GM12878 (cell line): ENCODE measurements around the gene RPL10A. TPM values are rescaled to one million over a fixed set of nuclear protein-coding genes. Genes with fewer than 3 reads are reported as not detected.

Experiments
- ATAC-seq: fragments of 200-7000 bp; cut with Tn5 transposase; 3 replicates; pipeline ENCODE4 v1.9.1; 2020; ENCODE audit warnings: mild to moderate bottlenecking, moderate library complexity
- BruUV-seq: library from RNA; stranded (reverse); fragments of 400-500 nt; replicated peaks from 2 replicates; lab custom pipeline; 2021; lab: Mats Ljungman, UMichigan
- CTCF ChIA-PET: fragments of 300-600 bp; sonication (Branson Sonifier 250); formaldehyde crosslinking; extraction: SDS; loops from one replicate; lab custom pipeline; 2021; ENCODE audit warnings: inconsistent platforms; lab: Yijun Ruan, JAX
- POLR2A ChIA-PET: fragments of 350-600 bp; formaldehyde crosslinking; extraction: SDS; loops from one replicate; lab custom pipeline; 2021; ENCODE audit warnings: inconsistent platforms; lab: Charles Lee
- RAD21 ChIA-PET: fragments of 300-600 bp; sonication (Branson Sonifier 250); formaldehyde crosslinking; loops from one replicate; lab custom pipeline; 2023; ENCODE audit warnings: antibody characterized with exemption; ENCODE audit not compliant: unreplicated experiment; lab: Charles Lee
- SMC1A ChIA-PET: fragments of 300-600 bp; sonication (Branson Sonifier 250); formaldehyde crosslinking; loops from one replicate; lab custom pipeline; 2023; ENCODE audit not compliant: unreplicated experiment, uncharacterized antibody; lab: Charles Lee
- DNase-seq: peaks from one replicate; pipeline ENCODE4 v3.0.0-alpha.2; 2011; ENCODE audit warnings: low read depth, low spot score
- FAIRE-seq: peaks from 3 replicates; lab custom pipeline; 2011; peaks lifted over from hg19 to GRCh38; lab: Jason Lieb, UNC
- H2AFZ ChIP-seq: 2 replicates; pipeline ENCODE4 v1.6.0; 2011; ENCODE audit warnings: low read depth, low read length, control low read depth; ENCODE audit not compliant: control insufficient read depth
- H3K27ac ChIP-seq: 2 replicates; pipeline ENCODE4 v1.5.1; 2011; ENCODE audit warnings: control low read depth; ENCODE audit not compliant: control insufficient read depth, insufficient read depth
- H3K27me3 ChIP-seq, 2 experiments: replicated peaks in 1 of 2; 2 replicates each; pipeline versions ENCODE4 v1.6.0 to v1.6.1; 2011; ENCODE audit warnings: low read length in 1 of 2; ENCODE audit not compliant: control insufficient read depth in 2 of 2, insufficient read depth in 2 of 2
- H3K36me3 ChIP-seq, 2 experiments: 2 replicates each; pipeline ENCODE4 v1.5.1; 2011; ENCODE audit warnings: low read length in 1 of 2; ENCODE audit not compliant: control insufficient read depth in 2 of 2, insufficient read depth in 2 of 2
- H3K4me1 ChIP-seq: 2 replicates; pipeline ENCODE4 v1.6.1; 2011; ENCODE audit warnings: mild to moderate bottlenecking, low read length, moderate library complexity, mixed read lengths; ENCODE audit not compliant: control insufficient read depth, insufficient read depth
- H3K4me2 ChIP-seq: 2 replicates; pipeline ENCODE4 v1.6.0; 2011; ENCODE audit warnings: control low read depth; ENCODE audit not compliant: control insufficient read depth, insufficient read depth
- H3K4me3 ChIP-seq: fragments of 200-600 bp; sonication (generic); 2 replicates; pipeline ENCODE4 v1.5.1; 2016
- H3K79me2 ChIP-seq: 2 replicates; pipeline ENCODE4 v1.6.0; 2011; ENCODE audit warnings: low read length; ENCODE audit not compliant: control insufficient read depth, insufficient read depth
- H3K9ac ChIP-seq: 2 replicates; pipeline ENCODE4 v1.8.0; 2011; ENCODE audit warnings: low read length, control low read depth, mixed read lengths; ENCODE audit not compliant: control insufficient read depth, insufficient read depth
- H3K9me3 ChIP-seq: replicated peaks from 3 replicates; pipeline ENCODE4 v1.5.1; 2011; ENCODE audit warnings: mild to moderate bottlenecking, low read length; ENCODE audit not compliant: control insufficient read depth, insufficient read depth
- H4K20me1 ChIP-seq: 2 replicates; pipeline ENCODE4 v1.6.0; 2011; ENCODE audit not compliant: control insufficient read depth, insufficient read depth
- ATF2 ChIP-seq: IDR thresholded peaks from 2 replicates; pipeline ENCODE4 v1.6.1; 2012; ENCODE audit warnings: low read length, inconsistent platforms
- BMI1 ChIP-seq: fragments of 450-650 bp; IDR thresholded peaks from 2 replicates; pipeline ENCODE4 v1.6.1; 2016; ENCODE audit warnings: mild to moderate bottlenecking, moderate library complexity, borderline replicate concordance
- CREB1 ChIP-seq: IDR thresholded peaks from 2 replicates; pipeline ENCODE4 v1.6.1; 2012; ENCODE audit warnings: low read depth, mild to moderate bottlenecking, inconsistent platforms
- DPF2 ChIP-seq: fragments of 450-650 bp; IDR thresholded peaks from 2 replicates; pipeline ENCODE4 v1.6.1; 2017; ENCODE audit warnings: mild to moderate bottlenecking
- EGR1 ChIP-seq, 2 experiments: IDR thresholded peaks; 1 replicate in 1 of 2; 2 replicates in 1 of 2; pipeline ENCODE4 v1.6.1; 2011 to 2012; ENCODE audit warnings: low read depth in 2 of 2, low read length in 2 of 2, borderline replicate concordance in 1 of 2, mild to moderate bottlenecking in 1 of 2, moderate library complexity in 1 of 2
- FOS ChIP-seq: IDR thresholded peaks from 3 replicates; pipeline ENCODE4 v1.6.1; 2011; ENCODE audit warnings: borderline replicate concordance; ENCODE audit not compliant: insufficient read length; ENCODE audit errors: extremely low read depth
- KLF5 ChIP-seq: fragments of 450-650 bp; IDR thresholded peaks from 2 replicates; pipeline ENCODE4 v1.6.1; 2014; ENCODE audit warnings: mild to moderate bottlenecking; ENCODE audit not compliant: partially characterized antibody
- POLR2A ChIP-seq: IDR thresholded peaks from 2 replicates; pipeline ENCODE4 v1.6.1; 2011; ENCODE audit warnings: low read depth, mild to moderate bottlenecking, low read length
- POLR2AphosphoS5 ChIP-seq: IDR thresholded peaks from 2 replicates; pipeline ENCODE4 v1.6.1; 2011; ENCODE audit warnings: mild to moderate bottlenecking, low read length, inconsistent platforms
- RCOR1 ChIP-seq: conservative IDR thresholded peaks from 2 replicates; pipeline ENCODE4 v1.6.1; 2012; ENCODE audit warnings: low read depth, low read length, improper control_type of control experiment
- STAT1 ChIP-seq: fragments of 450-650 bp; conservative IDR thresholded peaks from 2 replicates; pipeline ENCODE4 v1.6.1; 2014; ENCODE audit warnings: antibody characterized with exemption, mild to moderate bottlenecking
- TCF3 ChIP-seq: IDR thresholded peaks from 2 replicates; pipeline ENCODE4 v1.6.1; 2012; ENCODE audit warnings: low read depth, mild to moderate bottlenecking, low read length, borderline replicate concordance; ENCODE audit not compliant: insufficient read depth
- ZNF217 ChIP-seq: fragments of 450-650 bp; IDR thresholded peaks from 2 replicates; pipeline ENCODE4 v1.6.1; 2017; ENCODE audit warnings: antibody characterized with exemption, mild to moderate bottlenecking
- ZNF622 ChIP-seq: fragments of 450-650 bp; IDR thresholded peaks from 2 replicates; pipeline ENCODE4 v1.6.1; 2017; ENCODE audit warnings: mild to moderate bottlenecking, inconsistent platforms
- WGBS: methylation state at CpG from one replicate; pipeline ENCODE4 v1.1.6; 2016; ENCODE audit warnings: low lambda C conversion rate; ENCODE audit not compliant: insufficient replicate concordance, insufficient coverage; ENCODE audit errors: missing lambda C conversion rate; 5-methylcytosine and 5-hydroxymethylcytosine counted together
- in situ Hi-C: fragments of 300-500 bp; cut with MboI; formaldehyde crosslinking; loops from 9 replicates; pipeline ENCODE4 v1.14.3; 2018; ENCODE audit warnings: mixed read lengths
- intact Hi-C: fragments of 100-400 bp; cut with micrococcal nuclease; formaldehyde crosslinking; loops from one replicate; pipeline ENCODE4 v1.14.2; 2022; ENCODE audit not compliant: unreplicated experiment
- polyA plus RNA-seq, 11 experiments: library from polyadenylated mRNA; depleted of rRNA in 4 of 11; unstranded in 6 of 11; stranded (reverse) in 5 of 11; fragments of >200 nt; fragmentation: Nextera tagmentation in 4 of 11; fragmentation: Illumina TruSeq in 1 of 11; extraction: Ambion mirVana in 4 of 11; extraction: Trizol in 1 of 11; gene quantifications; 1 replicate in 1 of 11; 2 replicates in 10 of 11; pipeline versions ENCODE4 v1.2.1 to v1.2.3, GENCODE V29; 2011 to 2016; ENCODE audit warnings: inconsistent platforms in 2 of 11, missing spikeins in 2 of 11, low read depth in 1 of 11
- total RNA-seq, 4 experiments: library from RNA; depleted of rRNA in 3 of 4; stranded (reverse); fragments of >200 nt in 3 of 4; fragmentation: Illumina TruSeq in 1 of 4; extraction: Trizol in 1 of 4; gene quantifications; 2 replicates each; pipeline versions ENCODE4 v1.2.1 to v1.2.3, GENCODE V29; 2013 to 2021

Gene RPL10A
- total and polyA plus RNA-seq, 10 of the 15 experiments (the other 5 are each of a cell fraction or from before 2014, with no cell fraction given), result 833 to 4,029 (median 2,795) TPM

DNA sequence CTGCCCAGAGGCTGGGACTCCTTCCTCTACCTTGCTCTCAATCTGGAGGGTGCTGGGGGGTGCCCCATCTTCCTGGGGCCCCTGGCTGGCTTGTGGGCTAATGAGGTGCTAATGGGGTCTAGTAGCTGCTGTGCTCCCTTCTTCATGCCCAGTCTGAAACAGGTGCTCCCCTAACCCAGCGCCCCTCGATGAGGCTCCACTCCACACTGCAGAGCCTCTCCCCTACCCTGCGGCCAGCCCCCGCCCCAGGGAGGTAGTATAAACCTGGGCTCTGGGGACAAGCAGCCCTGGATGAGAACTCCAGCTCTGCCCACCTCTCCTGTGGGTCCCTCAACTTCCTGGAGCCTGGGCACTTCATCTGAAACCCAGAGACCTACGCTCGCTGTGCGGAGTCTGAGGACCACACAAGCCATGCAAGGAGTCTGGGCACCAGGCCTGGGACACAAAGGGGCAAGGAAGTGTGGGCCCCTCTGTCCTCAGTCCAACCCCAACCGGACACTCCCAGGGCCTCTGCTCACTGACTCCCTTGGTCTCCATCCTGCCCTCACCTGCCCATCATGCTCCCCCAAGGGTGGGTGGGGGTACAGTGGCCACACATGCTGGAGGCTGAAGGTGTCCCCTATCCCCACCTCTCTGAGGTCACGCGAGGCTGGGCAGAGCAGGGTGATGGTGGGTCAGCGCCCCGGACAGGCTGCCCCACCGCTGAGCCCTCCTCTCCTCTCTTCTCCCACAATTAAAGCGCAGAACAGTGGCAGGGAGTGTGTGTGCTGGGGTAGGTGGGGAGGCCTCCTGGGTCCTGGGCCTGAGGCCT is 6.1 kb downstream of the RPL10A start:
- ATAC-seq (peak; percentile 23), FAIRE-seq (no peak), DNase-seq (no peak)
- TF ChIP-seq RCOR1, result no peak
- peak; percentile 6 for TF ChIP-seq KLF5
- peak; percentile 69; the same call in 1 of the 2 replicates for TF ChIP-seq POLR2AphosphoS5
- peak; percentile 72 for TF ChIP-seq POLR2A
- TF ChIP-seq FOS, result no peak
- ChIA-PET RAD21 (no interaction called here), SMC1A (no interaction called here), POLR2A (interaction anchor here (0.5 to 0.6 kb wide), 4 partner anchors 13 to 264 kb away, joined by 3 to 6 read pairs (median 4); no protein-coding TSS in a partner anchor), CTCF (no interaction called here)
- Histone ChIP-seq H3K79me2 (peaks cover 21% of the 10 kb centered on the region), H3K4me1 (no peaks in the 10 kb centered on the region), H3K9me3 (no peaks in the 10 kb centered on the region), H2AFZ (no peak overlapping the region), H3K4me3 (no peak overlapping the region), H4K20me1 (peaks cover 7% of the 10 kb centered on the region; the same call in 1 of the 2 replicates), H3K9ac (no peak overlapping the region), H3K36me3 (peaks cover 14% of the 10 kb centered on the region in 2 experiments), H3K27ac (no peak overlapping the region), H3K4me2 (no peak overlapping the region), H3K27me3 (no peaks in the 10 kb centered on the region)
- intact Hi-C loops (no loop called here), in situ Hi-C loops (no loop called here)
- WGBS, result 75% methylated on average over 14 of the region's 14 CpGs
- BruUV-seq, result no TSS peak

DNA sequence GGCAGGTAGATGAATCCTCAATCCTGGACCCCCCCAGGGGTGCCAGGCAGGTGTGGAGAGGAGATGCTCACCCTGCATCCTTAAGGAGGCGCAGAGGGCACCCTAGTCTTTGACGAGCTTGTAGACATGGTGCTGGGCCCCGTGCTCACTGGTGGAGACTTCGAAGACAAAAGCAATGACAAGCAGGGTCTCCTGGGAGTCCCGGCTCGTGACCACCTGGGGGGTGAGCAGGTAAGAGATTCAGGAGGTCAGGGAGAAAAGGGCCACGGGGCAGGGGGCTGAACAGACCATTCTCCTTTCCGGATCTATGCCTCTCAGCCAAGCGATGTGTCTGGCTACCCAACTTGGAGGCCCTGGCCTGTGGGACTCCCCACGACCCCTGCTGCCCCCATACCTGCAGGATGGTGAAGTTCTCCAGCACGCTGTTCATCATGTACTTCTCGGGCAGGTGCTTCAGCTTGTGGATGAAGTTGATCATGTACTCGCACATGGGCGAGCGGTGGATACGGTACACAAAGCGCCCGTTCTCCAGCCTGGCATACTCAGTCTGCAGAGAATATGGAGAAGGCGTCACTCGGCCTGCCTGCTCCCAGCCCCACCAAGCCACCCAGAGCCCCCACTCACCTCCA is 6.9 kb downstream of the RPL10A start:
- DNase-seq (no peak), FAIRE-seq (no peak), ATAC-seq (no peak)
- no peak overlapping the region for H3K4me2 ChIP-seq
- peaks cover 14% of the 10 kb centered on the region in 2 experiments for H3K36me3 ChIP-seq
- ChIA-PET CTCF (no interaction called here), POLR2A (no interaction called here), RAD21 (no interaction called here), SMC1A (no interaction called here)
- no peaks in the 10 kb centered on the region for H3K27me3 ChIP-seq
- no peak overlapping the region for H3K27ac ChIP-seq
- WGBS, result 79% methylated on average over 20 of the region's 20 CpGs
- no peaks in the 10 kb centered on the region for H3K4me1 ChIP-seq
- no TSS peak for BruUV-seq
- intact Hi-C loops, result no loop called here
- no peak overlapping the region for H3K9ac ChIP-seq
- no peak overlapping the region for H3K4me3 ChIP-seq
- H4K20me1 ChIP-seq, result peaks cover 3% of the 10 kb centered on the region; the same call in 1 of the 2 replicates
- H2AFZ ChIP-seq, result no peak overlapping the region
- in situ Hi-C loops, result no loop called here
- no peaks in the 10 kb centered on the region for H3K9me3 ChIP-seq
- H3K79me2 ChIP-seq, result peaks cover 14% of the 10 kb centered on the region
- TF ChIP-seq BMI1, result no peak
- no peak for TF ChIP-seq DPF2
- no peak for TF ChIP-seq EGR1 (IDR thresholded peaks at IDR 0.05; ENCODE audit: borderline replicate concordance in 1 of 2, low read depth in 2 of 2, low read length in 2 of 2)
- no peak for TF ChIP-seq CREB1
- no peak for TF ChIP-seq STAT1
- TF ChIP-seq ZNF217, result no peak
- no peak for TF ChIP-seq TCF3
- no peak for TF ChIP-seq ATF2
- TF ChIP-seq ZNF622, result no peak
